Head of caudate nucleus (tissue), 42 donors: ENCODE data around the gene MRPL36.

Experiments used
- DNase-seq, 42 donors: peaks; one replicate each; pipeline versions ENCODE4 v3.0.0 to v3.0.0-alpha.2; 2020 to 2021; ENCODE audit warnings: mixed read lengths in 7 of 42
- intact Hi-C: fragments of 100-400 bp; cut with DNase I; formaldehyde crosslinking; loops from one replicate; pipeline ENCODE4 v1.15.0; 2022

The MRPL36 gene

GRCh38 chr5:1833264-1834021 lies 33.8 kb upstream of the MRPL36 start:
- intact Hi-C loops, result no loop called here
- DNase-seq, result no peak

GRCh38 chr5:1832511-1833250 lies 33.0 kb upstream of the MRPL36 start:
- no peak for DNase-seq
- intact Hi-C loops, result no loop called here

- DNase-seq, result no peak
- intact Hi-C loops, result no loop called here
Observed at GRCh38 chr5:1831677-1832313, 32.2 kb upstream of the MRPL36 start.

- intact Hi-C loops, result no loop called here
- no peak for DNase-seq
Observed at GRCh38 chr5:1831257-1831656, 31.6 kb upstream of the MRPL36 start.

- DNase-seq, result no peak
Observed at GRCh38 chr5:1830571-1831228, 31.1 kb upstream of the MRPL36 start.

GRCh38 chr5:1827886-1828397 lies 28.3 kb upstream of the MRPL36 start:
- no peak for DNase-seq
- intact Hi-C loops, result no loop called here

More at GRCh38 chr5:1830571-1831228, 31.1 kb upstream of the MRPL36 start:
- intact Hi-C loops, result no loop called here

GRCh38 chr5:1827025-1827885 lies 27.6 kb upstream of the MRPL36 start:
- intact Hi-C loops, result no loop called here
- DNase-seq, result peak in 3 of 42 donors; percentile 27 to 52 (median 45)

- intact Hi-C loops, result no loop called here
- peak in 1 of 42 donors; percentile 34 for DNase-seq
Observed at GRCh38 chr5:1826235-1826980, 26.8 kb upstream of the MRPL36 start.

- intact Hi-C loops, result no loop called here
- peak in 1 of 42 donors; percentile 33 for DNase-seq
Observed at GRCh38 chr5:1824903-1825841, 25.5 kb upstream of the MRPL36 start.

GRCh38 chr5:1824109-1824821 lies 24.6 kb upstream of the MRPL36 start:
- intact Hi-C loops, result no loop called here
- DNase-seq, result peak in 2 of 42 donors; percentile 10 to 27

- intact Hi-C loops, result no loop called here
- peak in 2 of 42 donors; percentile 5 to 32 for DNase-seq
Observed at GRCh38 chr5:1823381-1824034, 23.9 kb upstream of the MRPL36 start.

- peak in 1 of 42 donors; percentile 6 for DNase-seq
- intact Hi-C loops, result no loop called here
Observed at GRCh38 chr5:1821862-1822261, 22.2 kb upstream of the MRPL36 start.

GRCh38 chr5:1820926-1821325 lies 21.3 kb upstream of the MRPL36 start:
- peak in 2 of 42 donors; percentile 5 to 9 for DNase-seq
- intact Hi-C loops, result no loop called here

GRCh38 chr5:1820381-1820780 lies 20.7 kb upstream of the MRPL36 start:
- DNase-seq, result peak in 3 of 42 donors; percentile 6 to 35 (median 28)
- intact Hi-C loops, result no loop called here

- peak in 1 of 42 donors; percentile 24 for DNase-seq
- intact Hi-C loops, result no loop called here
Observed at GRCh38 chr5:1819458-1819857, 19.8 kb upstream of the MRPL36 start.
